AG10803 (cell line): ENCODE data around the gene MYEF2.

ENCODE experiments used
- DNase-seq: peaks from one replicate; pipeline ENCODE4 v3.0.0; 2010; ENCODE audit warnings: low read depth
- H3K4me3 ChIP-seq: 2 replicates; pipeline ENCODE4 v1.5.1; 2011; ENCODE audit warnings: mild to moderate bottlenecking, low read length, control low read depth
- CTCF ChIP-seq: conservative IDR thresholded peaks from 2 replicates; pipeline ENCODE4 v1.5.1; 2011; ENCODE audit warnings: mild to moderate bottlenecking, low read length, control low read depth, inconsistent platforms

The MYEF2 gene

GRCh38 chr15:48084759-48085590, 93.1 kb downstream of the MYEF2 start:
- DNase-seq = no peak
- no peak overlapping the region for H3K4me3 ChIP-seq
- peak; percentile 31 for TF ChIP-seq CTCF
